ENCODE data around the gene THUMPD3. TPM values are rescaled to one million over a fixed set of nuclear protein-coding genes. Genes with fewer than 3 reads are reported as not detected.

THUMPD3 gene
- total and polyA plus RNA-seq, 2 of the 13 experiments (the other 11 are each of a cell fraction or from before 2014, with no cell fraction given), result 31.2 to 44.1 TPM

GRCh38 chr3:9349321-9350117, 13.3 kb upstream of the THUMPD3 start (continued):
- TF ChIP-seq, protein P1, sequence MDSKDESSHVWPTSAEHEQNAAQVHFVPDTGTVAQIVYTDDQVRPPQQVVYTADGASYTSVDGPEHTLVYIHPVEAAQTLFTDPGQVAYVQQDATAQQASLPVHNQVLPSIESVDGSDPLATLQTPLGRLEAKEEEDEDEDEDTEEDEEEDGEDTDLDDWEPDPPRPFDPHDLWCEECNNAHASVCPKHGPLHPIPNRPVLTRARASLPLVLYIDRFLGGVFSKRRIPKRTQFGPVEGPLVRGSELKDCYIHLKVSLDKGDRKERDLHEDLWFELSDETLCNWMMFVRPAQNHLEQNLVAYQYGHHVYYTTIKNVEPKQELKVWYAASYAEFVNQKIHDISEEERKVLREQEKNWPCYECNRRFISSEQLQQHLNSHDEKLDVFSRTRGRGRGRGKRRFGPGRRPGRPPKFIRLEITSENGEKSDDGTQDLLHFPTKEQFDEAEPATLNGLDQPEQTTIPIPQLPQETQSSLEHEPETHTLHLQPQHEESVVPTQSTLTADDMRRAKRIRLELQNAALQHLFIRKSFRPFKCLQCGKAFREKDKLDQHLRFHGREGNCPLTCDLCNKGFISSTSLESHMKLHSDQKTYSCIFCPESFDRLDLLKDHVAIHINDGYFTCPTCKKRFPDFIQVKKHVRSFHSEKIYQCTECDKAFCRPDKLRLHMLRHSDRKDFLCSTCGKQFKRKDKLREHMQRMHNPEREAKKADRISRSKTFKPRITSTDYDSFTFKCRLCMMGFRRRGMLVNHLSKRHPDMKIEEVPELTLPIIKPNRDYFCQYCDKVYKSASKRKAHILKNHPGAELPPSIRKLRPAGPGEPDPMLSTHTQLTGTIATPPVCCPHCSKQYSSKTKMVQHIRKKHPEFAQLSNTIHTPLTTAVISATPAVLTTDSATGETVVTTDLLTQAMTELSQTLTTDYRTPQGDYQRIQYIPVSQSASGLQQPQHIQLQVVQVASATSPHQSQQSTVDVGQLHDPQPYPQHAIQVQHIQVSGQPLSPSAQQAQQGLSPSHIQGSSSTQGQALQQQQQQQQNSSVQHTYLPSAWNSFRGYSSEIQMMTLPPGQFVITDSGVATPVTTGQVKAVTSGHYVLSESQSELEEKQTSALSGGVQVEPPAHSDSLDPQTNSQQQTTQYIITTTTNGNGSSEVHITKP (CRISPR knock-in tag; IDR thresholded peaks at IDR 0.05; ENCODE audit: low read depth), result no peak
- no peak for TF ChIP-seq ZNF816 (CRISPR knock-in tag; IDR thresholded peaks at IDR 0.05; ENCODE audit: borderline replicate concordance)

GRCh38 chr3:9351709-9352126, 11.1 kb upstream of the THUMPD3 start:
- no peak overlapping the region for H3K4me3 ChIP-seq (replicated peaks in 1 of 3; ENCODE audit: insufficient read depth in 1 of 3, low read depth in 2 of 3, low read length in 3 of 3)
- intact Hi-C loops (cut with micrococcal nuclease; ENCODE audit: unreplicated experiment) (loop anchor here (10.0 kb wide), 1 partner anchor 293 kb away; the partner anchor contains the start of gene MTMR14), in situ Hi-C loops (cut with HindIII; ENCODE audit: extremely low pct_ligation_motif_present, low pct_unique_long_range_greater_than_20kb) (no loop called here)
- ChIA-PET CTCF (ENCODE audit: low intra/inter-chr PET ratio, low total read pairs) (no interaction called here), POLR2A (interaction anchor here (3.8 kb wide), 1 partner anchor 11 kb away, joined by 68 read pairs; the partner anchor contains the start of gene THUMPD3)
- H3K4me2 ChIP-seq (ENCODE audit: low read depth, low read length), result no peak overlapping the region
- no peaks in the 10 kb centered on the region for H3K79me2 ChIP-seq (ENCODE audit: insufficient read depth, low read length)
- no peak overlapping the region for H3K9ac ChIP-seq (ENCODE audit: insufficient read depth, low read depth, low read length)
- 94% methylated on average over 3 of the region's 3 CpGs for WGBS (ENCODE audit: low lambda C conversion rate)
- no peak overlapping the region for H2AFZ ChIP-seq (ENCODE audit: low read length)
- BruUV-seq (replicated peaks), result no TSS peak
- DNase-seq (ENCODE audit: low spot score), result no peak
- no peak for FAIRE-seq
- ATAC-seq, result no peak
- H4K20me1 ChIP-seq (ENCODE audit: insufficient read depth, low read length), result no peaks in the 10 kb centered on the region
- peak overlapping the region; percentile 84 for H3K27ac ChIP-seq (ENCODE audit: extremely low read length, insufficient read depth, low read length)
- no peaks in the 10 kb centered on the region for H3K27me3 ChIP-seq (ENCODE audit: control insufficient read depth in 1 of 2, insufficient read depth in 2 of 2, low read length in 2 of 2)
- H3K4me1 ChIP-seq (ENCODE audit: insufficient read depth, low read length), result peaks cover 40% of the 10 kb centered on the region
- no peaks in the 10 kb centered on the region for H3K9me3 ChIP-seq (ENCODE audit: low read length)
- no peaks in the 10 kb centered on the region for H3K36me3 ChIP-seq (replicated peaks in 1 of 2; ENCODE audit: control insufficient read depth in 1 of 2, insufficient read depth in 2 of 2, low read length in 2 of 2)
- TF ChIP-seq RELA (CRISPR knock-in tag; IDR thresholded peaks at IDR 0.05) (no peak), ZNF550 (CRISPR knock-in tag; IDR thresholded peaks at IDR 0.05; ENCODE audit: borderline replicate concordance) (no peak), EZH2 (conservative IDR thresholded peaks at IDR 0.05; ENCODE audit: low read depth, low read length) (no peak), KDM2A (CRISPR knock-in tag; IDR thresholded peaks at IDR 0.05; ENCODE audit: borderline replicate concordance, low read depth) (no peak), FOSL1 (CRISPR knock-in tag; IDR thresholded peaks at IDR 0.05; ENCODE audit: borderline replicate concordance) (no peak), ZNF251 (CRISPR knock-in tag; IDR thresholded peaks at IDR 0.05) (no peak), ZNF841 (CRISPR knock-in tag; IDR thresholded peaks at IDR 0.05; ENCODE audit: borderline replicate concordance) (no peak), RFX1 (IDR thresholded peaks at IDR 0.05) (no peak), PPARG (CRISPR knock-in tag; conservative IDR thresholded peaks at IDR 0.05) (no peak), IRX3 (CRISPR knock-in tag; IDR thresholded peaks at IDR 0.05; ENCODE audit: borderline replicate concordance, low read depth) (no peak), ZNF124 (CRISPR knock-in tag; IDR thresholded peaks at IDR 0.05) (no peak), KLF11 (CRISPR knock-in tag; IDR thresholded peaks at IDR 0.05) (no peak), DR1 (CRISPR knock-in tag; IDR thresholded peaks at IDR 0.05) (no peak), ZNF20 (CRISPR knock-in tag; IDR thresholded peaks at IDR 0.05) (no peak), ZNF180 (CRISPR knock-in tag; IDR thresholded peaks at IDR 0.05; ENCODE audit: borderline replicate concordance, low read depth) (no peak), ZBTB7B (CRISPR knock-in tag; IDR thresholded peaks at IDR 0.05) (no peak)
- TF ChIP-seq, protein P2, sequence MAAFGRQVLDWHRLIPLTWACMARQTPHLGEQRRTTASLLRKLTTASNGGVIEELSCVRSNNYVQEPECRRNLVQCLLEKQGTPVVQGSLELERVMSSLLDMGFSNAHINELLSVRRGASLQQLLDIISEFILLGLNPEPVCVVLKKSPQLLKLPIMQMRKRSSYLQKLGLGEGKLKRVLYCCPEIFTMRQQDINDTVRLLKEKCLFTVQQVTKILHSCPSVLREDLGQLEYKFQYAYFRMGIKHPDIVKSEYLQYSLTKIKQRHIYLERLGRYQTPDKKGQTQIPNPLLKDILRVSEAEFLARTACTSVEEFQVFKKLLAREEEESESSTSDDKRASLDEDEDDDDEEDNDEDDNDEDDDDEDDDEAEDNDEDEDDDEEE (CRISPR knock-in tag; IDR thresholded peaks at IDR 0.05), result no peak

Measured in HepG2 (cell line).